Measurements from ENCODE around the gene PTOV1.
"Not testable (repeated sequence)": the region's sequence is repeated elsewhere in the genome, so short reads cannot be mapped to it uniquely, and the experiment has no call there.

The PTOV1 gene

GRCh38 chr19:49812452-49812996 is 38.4 kb upstream of the PTOV1 start:
- peak overlapping the region; percentile 93 for H3K4me3 Mint-ChIP-seq
- no peaks in the 10 kb centered on the region for H3K9me3 Mint-ChIP-seq
- H3K27ac Mint-ChIP-seq, result no peak overlapping the region
- peaks cover 38% of the 10 kb centered on the region for H3K4me1 Mint-ChIP-seq
- no peaks in the 10 kb centered on the region for H3K36me3 Mint-ChIP-seq
- no peaks in the 10 kb centered on the region for H3K27me3 Mint-ChIP-seq

DNA sequence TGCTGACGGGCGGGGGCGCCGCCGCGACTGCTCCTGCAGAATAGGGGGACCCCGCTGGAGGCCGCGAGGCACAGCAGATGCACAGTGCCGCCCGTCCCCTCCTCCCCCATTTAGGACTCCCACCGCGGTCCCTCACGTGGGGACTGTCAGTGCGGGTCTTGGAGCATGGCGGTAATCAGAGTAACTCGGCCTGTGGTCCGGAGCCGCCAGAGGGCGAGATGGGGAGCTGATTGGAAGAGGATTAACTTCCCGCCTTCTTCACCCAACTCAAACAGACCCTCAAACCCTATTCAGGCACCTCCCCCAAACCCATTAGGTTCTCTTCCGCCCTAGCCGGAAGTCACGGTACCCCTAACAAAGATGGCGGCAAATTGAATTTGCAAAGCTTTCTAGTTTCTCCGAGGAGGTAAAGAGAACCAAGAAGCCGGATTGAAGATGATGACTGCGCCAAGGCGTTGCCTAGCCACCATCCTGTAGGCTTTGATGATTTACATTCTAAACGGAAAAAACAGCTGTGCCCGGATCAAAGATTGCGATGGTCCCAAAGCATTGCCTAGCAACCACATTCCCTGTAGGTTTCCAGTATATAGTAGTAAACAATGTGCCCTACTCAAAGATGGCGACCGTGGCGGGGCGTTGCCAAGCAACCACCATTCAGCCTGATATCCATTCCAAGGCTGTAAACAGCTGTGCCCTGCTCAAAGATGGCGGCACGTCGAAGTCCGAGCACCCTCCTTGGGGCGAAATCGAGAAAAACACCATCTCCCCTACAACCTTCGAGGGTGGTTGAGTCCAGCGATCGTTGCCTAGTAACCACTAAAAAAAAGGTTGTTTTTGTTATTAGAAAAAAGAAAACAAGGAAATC is 37.7 kb upstream of the PTOV1 start, which contains the start of gene FUZ:
Gene FUZ, minus strand, starts transcription at position 296 of the 865 bp plus-strand sequence. Its CDS starts 186 bp downstream, at position 110.
- H3K9me3 Mint-ChIP-seq, result no peaks in the 10 kb centered on the region
- H3K4me3 Mint-ChIP-seq, result peak within 1 kb of the TSS; percentile 93
- peaks cover 38% of the 10 kb centered on the region for H3K4me1 Mint-ChIP-seq
- no peaks in the 10 kb centered on the region for H3K36me3 Mint-ChIP-seq
- H3K27me3 Mint-ChIP-seq, result no peaks in the 10 kb centered on the region
- peak within 1 kb of the TSS; percentile 90 for H3K27ac Mint-ChIP-seq

DNA sequence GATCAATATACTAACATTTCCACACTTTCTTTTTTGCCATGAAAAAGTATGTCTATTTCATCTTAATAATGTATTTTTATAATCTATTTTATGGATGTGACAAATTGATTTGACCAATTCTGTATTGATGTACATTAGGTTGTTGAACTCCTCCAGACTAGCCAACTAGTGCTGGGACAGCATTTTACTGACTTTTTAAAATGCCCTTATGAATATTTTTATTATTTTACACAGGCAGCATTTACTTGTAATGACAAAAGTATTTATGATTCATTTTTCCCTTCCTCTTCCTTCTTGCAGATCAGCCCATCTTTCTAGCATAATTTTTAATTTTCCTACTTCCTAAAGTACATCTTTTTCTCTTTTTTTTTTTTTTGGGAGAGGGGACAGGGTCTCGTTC is 36.9 kb upstream of the PTOV1 start:
- Mint-ChIP-seq H3K27me3 (no peaks in the 10 kb centered on the region), H3K4me1 (peaks cover 36% of the 10 kb centered on the region), H3K27ac (peak overlapping the region; percentile 91), H3K36me3 (no peaks in the 10 kb centered on the region), H3K9me3 (no peaks in the 10 kb centered on the region), H3K4me3 (peak overlapping the region; percentile 93)

DNA sequence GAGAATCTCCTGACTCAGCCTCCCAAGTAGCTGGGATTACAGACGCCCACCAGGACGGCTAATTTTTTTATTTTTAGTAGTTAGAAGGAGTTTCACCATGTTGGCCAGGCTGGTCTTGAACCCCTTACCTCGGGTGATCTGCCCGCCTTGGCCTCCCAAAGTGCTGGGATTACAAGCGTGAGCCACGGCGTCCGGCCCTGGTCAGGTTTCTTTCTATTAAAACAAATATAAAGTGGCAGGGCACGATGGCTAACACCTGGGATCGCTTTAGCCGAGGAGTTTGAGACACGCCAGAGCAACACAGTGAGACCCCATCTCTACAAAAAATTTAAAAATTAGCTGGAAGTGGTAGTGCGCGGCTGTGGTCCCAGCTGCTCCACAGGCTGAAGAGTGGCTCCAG is 34.4 kb upstream of the PTOV1 start:
- no peaks in the 10 kb centered on the region for H3K27me3 Mint-ChIP-seq
- no peaks in the 10 kb centered on the region for H3K36me3 Mint-ChIP-seq
- peaks cover 33% of the 10 kb centered on the region for H3K4me1 Mint-ChIP-seq
- no peaks in the 10 kb centered on the region for H3K9me3 Mint-ChIP-seq
- no peak overlapping the region for H3K4me3 Mint-ChIP-seq
- H3K27ac Mint-ChIP-seq, result no peak overlapping the region

DNA sequence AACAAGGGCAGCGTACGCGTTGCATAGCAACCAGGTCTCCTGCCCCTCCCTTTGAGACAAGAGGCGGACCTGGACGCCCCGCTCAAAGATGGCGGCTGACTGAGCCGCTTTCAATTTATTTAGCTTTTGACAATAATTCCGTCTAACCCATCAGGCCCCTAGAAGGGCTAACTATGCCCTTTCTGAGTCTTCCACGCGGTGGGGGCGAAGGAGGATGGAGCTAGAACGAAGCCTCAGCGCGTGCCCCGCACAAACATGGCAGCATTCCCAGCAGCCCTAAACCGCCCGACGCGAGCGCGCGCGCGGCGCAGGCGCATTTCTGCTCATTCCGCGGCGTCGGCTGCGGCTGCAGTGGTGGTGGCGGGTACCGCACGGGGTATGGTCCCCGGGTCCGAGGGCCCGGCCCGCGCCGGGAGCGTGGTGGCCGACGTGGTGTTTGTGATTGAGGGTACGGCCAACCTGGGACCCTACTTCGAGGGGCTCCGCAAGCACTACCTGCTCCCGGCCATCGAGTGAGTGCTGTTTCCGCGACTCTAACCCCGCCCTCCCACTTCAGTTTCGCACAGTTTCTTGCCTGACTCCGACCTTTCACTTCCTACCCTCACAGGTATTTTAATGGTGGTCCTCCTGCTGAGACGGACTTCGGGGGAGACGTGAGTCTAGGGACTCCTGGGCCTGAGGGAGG is 32.9 kb upstream of the PTOV1 start, which contains the start of gene MED25:
Gene MED25, plus strand, starts transcription at position 326 of the 685 bp plus-strand sequence. Its CDS starts 53 bp downstream, at position 379.
- Mint-ChIP-seq H3K27me3 (no peaks in the 10 kb centered on the region), H3K4me1 (peaks cover 27% of the 10 kb centered on the region), H3K4me3 (peak within 1 kb of the TSS; percentile 96)

GRCh38 chr19:49818649-49819370 is 32.1 kb upstream of the PTOV1 start:
- no peaks in the 10 kb centered on the region for H3K9me3 Mint-ChIP-seq
- H3K4me1 Mint-ChIP-seq, result peaks cover 20% of the 10 kb centered on the region
- peak overlapping the region; percentile 96 for H3K4me3 Mint-ChIP-seq
- peak overlapping the region; percentile 98 for H3K27ac Mint-ChIP-seq
- H3K27me3 Mint-ChIP-seq, result no peaks in the 10 kb centered on the region
- no peaks in the 10 kb centered on the region for H3K36me3 Mint-ChIP-seq

More for the DNA sequence above, 32.9 kb upstream of the PTOV1 start, which contains the start of gene MED25:
- Mint-ChIP-seq H3K36me3 (no peaks in the 10 kb centered on the region), H3K9me3 (no peaks in the 10 kb centered on the region), H3K27ac (peak within 1 kb of the TSS; percentile 98)

DNA sequence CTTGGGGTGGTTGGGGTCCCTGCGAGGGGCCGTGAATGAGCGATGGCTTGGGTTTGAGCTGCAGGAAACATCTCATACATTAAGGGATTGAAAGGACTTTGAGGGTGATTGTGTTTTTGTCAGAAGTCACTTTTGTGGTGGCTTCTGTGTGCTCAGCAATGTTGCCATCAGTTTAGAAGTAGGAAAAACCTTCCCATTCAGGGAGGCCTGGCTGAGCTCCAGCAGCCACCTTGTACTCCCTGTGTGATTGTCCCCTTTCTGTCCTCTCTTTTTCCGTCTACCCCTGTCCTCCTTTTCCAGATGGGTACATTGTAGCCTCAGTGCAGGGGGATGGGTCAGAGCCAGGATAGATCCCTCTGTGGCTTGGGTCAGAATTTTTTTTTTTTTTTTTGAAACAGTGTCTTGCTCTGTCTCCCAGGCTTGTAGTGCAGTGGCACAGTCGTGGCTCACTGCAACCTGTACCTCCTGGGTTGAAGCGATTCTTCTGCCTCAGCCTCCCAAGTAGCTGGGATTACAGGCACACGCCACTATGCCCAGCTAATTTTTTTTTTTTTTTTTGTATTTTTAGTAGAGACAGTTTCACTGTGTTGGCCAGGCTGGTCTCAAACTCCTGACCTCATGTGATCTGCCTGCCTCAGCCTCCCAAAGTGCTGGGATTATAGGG is 31.4 kb upstream of the PTOV1 start:
- H3K27me3 Mint-ChIP-seq, H3K9me3 Mint-ChIP-seq, H3K36me3 Mint-ChIP-seq: not testable (repeated sequence)
- Mint-ChIP-seq H3K27ac (peak overlapping the region; percentile 63), H3K4me3 (peak overlapping the region; percentile 96), H3K4me1 (peaks cover 12% of the 10 kb centered on the region)

- peaks cover 10% of the 10 kb centered on the region for H3K4me1 Mint-ChIP-seq
- H3K4me3 Mint-ChIP-seq, result no peak overlapping the region
- H3K27me3 Mint-ChIP-seq, result no peaks in the 10 kb centered on the region
- H3K27ac Mint-ChIP-seq, result no peak overlapping the region
- no peaks in the 10 kb centered on the region for H3K36me3 Mint-ChIP-seq
- H3K9me3 Mint-ChIP-seq, result no peaks in the 10 kb centered on the region
Observed at GRCh38 chr19:49820125-49820524, 30.8 kb upstream of the PTOV1 start.

GRCh38 chr19:49823472-49823871 is 27.5 kb upstream of the PTOV1 start:
- no peaks in the 10 kb centered on the region for H3K27me3 Mint-ChIP-seq
- H3K27ac Mint-ChIP-seq, result no peak overlapping the region
- no peak overlapping the region for H3K4me3 Mint-ChIP-seq
- no peaks in the 10 kb centered on the region for H3K9me3 Mint-ChIP-seq
- no peaks in the 10 kb centered on the region for H3K36me3 Mint-ChIP-seq
- H3K4me1 Mint-ChIP-seq, result peaks cover 6% of the 10 kb centered on the region

DNA sequence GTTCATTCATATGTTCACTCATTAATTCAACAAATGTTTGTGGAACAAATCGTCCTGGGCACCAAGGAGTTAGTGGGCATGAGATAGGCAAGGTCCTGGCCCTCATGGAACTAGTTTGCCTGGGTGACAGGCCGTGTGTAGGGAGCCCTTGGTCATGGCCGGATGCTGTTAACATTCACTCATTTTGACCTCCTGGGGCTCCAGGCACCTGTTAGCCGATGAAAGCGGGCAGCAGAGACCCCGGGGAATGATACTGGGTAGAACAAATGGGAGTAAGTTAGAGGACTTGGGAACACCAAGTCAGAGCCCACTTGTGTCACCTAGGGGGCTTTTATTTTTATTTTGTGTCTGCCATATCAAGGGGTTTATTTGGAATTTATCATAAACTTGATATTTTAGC is 26.3 kb upstream of the PTOV1 start:
- no peaks in the 10 kb centered on the region for H3K9me3 Mint-ChIP-seq
- no peak overlapping the region for H3K27ac Mint-ChIP-seq
- H3K4me3 Mint-ChIP-seq, result no peak overlapping the region
- no peaks in the 10 kb centered on the region for H3K27me3 Mint-ChIP-seq
- no peaks in the 10 kb centered on the region for H3K36me3 Mint-ChIP-seq
- H3K4me1 Mint-ChIP-seq, result no peaks in the 10 kb centered on the region

DNA sequence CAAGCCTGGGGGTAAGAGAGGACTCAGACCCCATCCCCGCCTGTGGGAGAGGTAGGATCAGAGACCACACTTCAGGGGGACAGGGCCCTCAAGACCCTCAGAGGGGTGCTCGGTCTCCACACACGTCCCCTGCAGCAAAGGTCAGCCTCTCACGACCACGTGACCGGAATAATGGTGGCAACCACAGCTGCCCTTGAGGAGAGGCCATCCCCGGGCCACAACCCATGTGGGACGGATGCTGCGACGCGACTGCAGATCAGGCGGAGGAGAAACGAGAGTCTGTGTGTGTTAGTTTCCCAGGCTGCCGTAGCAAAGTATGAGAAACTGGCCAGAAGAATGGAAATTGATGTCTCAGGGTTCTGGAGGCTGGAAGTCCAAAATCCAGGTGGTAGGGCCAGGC is 23.9 kb upstream of the PTOV1 start:
- Mint-ChIP-seq H3K27me3 (no peaks in the 10 kb centered on the region), H3K9me3 (no peaks in the 10 kb centered on the region), H3K36me3 (no peaks in the 10 kb centered on the region), H3K4me3 (no peak overlapping the region), H3K27ac (no peak overlapping the region), H3K4me1 (no peaks in the 10 kb centered on the region)

- no peaks in the 10 kb centered on the region for H3K4me1 Mint-ChIP-seq
- no peaks in the 10 kb centered on the region for H3K36me3 Mint-ChIP-seq
- H3K27me3 Mint-ChIP-seq, result no peaks in the 10 kb centered on the region
- no peak overlapping the region for H3K27ac Mint-ChIP-seq
- no peaks in the 10 kb centered on the region for H3K9me3 Mint-ChIP-seq
- H3K4me3 Mint-ChIP-seq, result no peak overlapping the region
Observed at GRCh38 chr19:49829200-49829599, 21.8 kb upstream of the PTOV1 start.

- H3K27me3 Mint-ChIP-seq, result no peaks in the 10 kb centered on the region
- H3K9me3 Mint-ChIP-seq, result no peaks in the 10 kb centered on the region
- H3K27ac Mint-ChIP-seq, result no peak overlapping the region
- no peaks in the 10 kb centered on the region for H3K4me1 Mint-ChIP-seq
- H3K36me3 Mint-ChIP-seq, result peaks cover 1% of the 10 kb centered on the region
- no peak overlapping the region for H3K4me3 Mint-ChIP-seq
Observed at GRCh38 chr19:49829721-49830120, 21.2 kb upstream of the PTOV1 start.

DNA sequence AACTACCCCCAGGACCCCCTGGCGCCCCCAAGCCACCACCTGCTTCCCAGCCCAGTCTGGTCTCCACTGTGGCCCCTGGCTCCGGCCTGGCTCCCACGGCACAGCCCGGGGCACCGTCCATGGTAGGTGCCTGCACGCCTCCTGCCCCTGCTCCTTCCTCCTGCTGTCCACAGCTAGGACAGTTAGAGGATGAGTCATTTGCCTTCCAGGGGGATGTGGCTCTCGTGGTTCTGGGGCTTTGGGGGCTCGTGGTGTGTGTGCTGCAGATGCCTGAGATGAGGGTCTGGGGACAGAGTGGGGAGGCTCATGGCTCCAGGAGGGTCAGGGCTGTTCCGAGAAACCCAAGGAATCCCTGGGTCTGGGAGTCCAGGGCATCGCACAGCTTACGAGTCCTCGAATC is 20.2 kb upstream of the PTOV1 start:
- H3K27me3 Mint-ChIP-seq, result no peaks in the 10 kb centered on the region
- no peaks in the 10 kb centered on the region for H3K4me1 Mint-ChIP-seq
- H3K36me3 Mint-ChIP-seq, result peaks cover 3% of the 10 kb centered on the region
- no peak overlapping the region for H3K27ac Mint-ChIP-seq
- H3K9me3 Mint-ChIP-seq, result no peaks in the 10 kb centered on the region
- no peak overlapping the region for H3K4me3 Mint-ChIP-seq

DNA sequence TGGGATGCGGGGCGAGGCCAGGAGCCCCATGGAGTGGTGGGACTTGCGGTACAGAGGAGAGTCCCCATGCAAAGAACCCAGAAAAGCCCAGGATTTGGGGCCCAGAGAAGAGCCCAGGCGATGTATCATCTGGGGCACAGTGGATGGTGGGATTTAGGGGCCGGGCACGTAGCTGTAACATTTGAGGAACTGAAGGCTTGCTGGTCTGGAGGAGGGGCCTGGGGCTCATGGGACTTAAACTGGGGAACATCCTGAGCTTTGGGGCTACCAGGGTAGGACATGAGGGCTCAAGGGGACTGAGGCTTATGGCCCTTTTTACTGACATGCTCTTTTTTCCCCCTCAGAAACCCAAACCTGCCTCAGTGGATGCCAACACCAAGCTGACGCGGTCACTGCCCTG is 19.4 kb upstream of the PTOV1 start:
- no peaks in the 10 kb centered on the region for H3K9me3 Mint-ChIP-seq
- peaks cover 3% of the 10 kb centered on the region for H3K36me3 Mint-ChIP-seq
- H3K27me3 Mint-ChIP-seq, result no peaks in the 10 kb centered on the region
- no peak overlapping the region for H3K4me3 Mint-ChIP-seq
- no peak overlapping the region for H3K27ac Mint-ChIP-seq
- H3K4me1 Mint-ChIP-seq, result no peaks in the 10 kb centered on the region

Data from activated naive CD4-positive, alpha-beta T cell treated with anti-CD3 and anti-CD28 coated beads, Interleukin-2, amount 50 U/mL, for 24 hours (primary cell).